ENCODE measurements around the gene PXK. TPM values are rescaled to one million over a fixed set of nuclear protein-coding genes. Genes with fewer than 3 reads are reported as not detected.
"Not testable (repeated sequence)": the region's sequence is repeated elsewhere in the genome, so short reads cannot be mapped to it uniquely, and the experiment has no call there.

The PXK gene
- polyA plus RNA-seq (2013, experiment 1 of 4) = 10.8 TPM
- polyA plus RNA-seq (2013, experiment 2 of 4) = 11.7 TPM
- polyA plus RNA-seq (2013, experiment 3 of 4) = 9.2 TPM
- polyA plus RNA-seq (2013, experiment 4 of 4) = 11.1 TPM

- H3K27ac ChIP-seq (ENCODE audit: insufficient read depth, low read depth, low read length, poor library complexity, severe bottlenecking) = no peak within 1 kb of the TSS
- WGBS, 2 experiments = 2% methylated on average over 79 of the region's 79 CpGs
- peaks cover 22% of the 10 kb centered on the region for H3K27me3 ChIP-seq (ENCODE audit: control insufficient read depth, insufficient read depth, low read length, poor library complexity, severe bottlenecking)
These were observed at the start of gene PXK for GRCh38 chr3:58332575-58333188. Gene PXK, plus strand, starts transcription at chr3:58332892. Its CDS starts 97 bp downstream, at chr3:58332989.

GRCh38 chr3:58285334-58285733 lies 47.4 kb upstream of the PXK start:
- no peak overlapping the region for H3K27ac ChIP-seq (ENCODE audit: insufficient read depth, low read depth, low read length, poor library complexity, severe bottlenecking)
- H3K9me3 ChIP-seq (ENCODE audit: control insufficient read depth, low read length) = no peaks in the 10 kb centered on the region
- no peaks in the 10 kb centered on the region for H3K36me3 ChIP-seq (ENCODE audit: control insufficient read depth, insufficient read depth, low read length)
- no peaks in the 10 kb centered on the region for H3K27me3 ChIP-seq (ENCODE audit: control insufficient read depth, insufficient read depth, low read length, poor library complexity, severe bottlenecking)
- H3K4me1 ChIP-seq (ENCODE audit: control insufficient read depth, insufficient read depth, low read length) = no peaks in the 10 kb centered on the region
- H3K4me3 ChIP-seq (ENCODE audit: insufficient read depth, low read depth, low read length) = no peak overlapping the region
- 95 to 96% methylated on average over 7 of the region's 7 CpGs for WGBS, 2 experiments

More at GRCh38 chr3:58332575-58333188, at the start of gene PXK:
- Histone ChIP-seq H3K4me1 (ENCODE audit: control insufficient read depth, insufficient read depth, low read length) (peaks cover 6% of the 10 kb centered on the region), H3K36me3 (ENCODE audit: control insufficient read depth, insufficient read depth, low read length) (no peaks in the 10 kb centered on the region), H3K9me3 (ENCODE audit: control insufficient read depth, low read length) (no peaks in the 10 kb centered on the region), H3K4me3 (ENCODE audit: insufficient read depth, low read depth, low read length) (peak within 1 kb of the TSS; percentile 51)

GRCh38 chr3:58287354-58287753 lies 45.3 kb upstream of the PXK start:
- no peaks in the 10 kb centered on the region for H3K9me3 ChIP-seq (ENCODE audit: control insufficient read depth, low read length)
- H3K4me3 ChIP-seq (ENCODE audit: insufficient read depth, low read depth, low read length) = no peak overlapping the region
- no peaks in the 10 kb centered on the region for H3K27me3 ChIP-seq (ENCODE audit: control insufficient read depth, insufficient read depth, low read length, poor library complexity, severe bottlenecking)
- H3K27ac ChIP-seq (ENCODE audit: insufficient read depth, low read depth, low read length, poor library complexity, severe bottlenecking) = no peak overlapping the region
- H3K4me1 ChIP-seq (ENCODE audit: control insufficient read depth, insufficient read depth, low read length) = no peaks in the 10 kb centered on the region
- 94 to 95% methylated on average over 6 of the region's 6 CpGs for WGBS, 2 experiments
- H3K36me3 ChIP-seq (ENCODE audit: control insufficient read depth, insufficient read depth, low read length) = no peaks in the 10 kb centered on the region

- no peaks in the 10 kb centered on the region for H3K27me3 ChIP-seq (ENCODE audit: control insufficient read depth, insufficient read depth, low read length, poor library complexity, severe bottlenecking)
- no peaks in the 10 kb centered on the region for H3K4me1 ChIP-seq (ENCODE audit: control insufficient read depth, insufficient read depth, low read length)
- 88 to 93% methylated on average over 4 of the region's 4 CpGs for WGBS, 2 experiments
- H3K27ac ChIP-seq (ENCODE audit: insufficient read depth, low read depth, low read length, poor library complexity, severe bottlenecking) = no peak overlapping the region
- no peak overlapping the region for H3K4me3 ChIP-seq (ENCODE audit: insufficient read depth, low read depth, low read length)
- no peaks in the 10 kb centered on the region for H3K36me3 ChIP-seq (ENCODE audit: control insufficient read depth, insufficient read depth, low read length)
- no peaks in the 10 kb centered on the region for H3K9me3 ChIP-seq (ENCODE audit: control insufficient read depth, low read length)
These were observed 44.5 kb upstream of the PXK start for GRCh38 chr3:58288011-58288728.

- H3K4me3 ChIP-seq (ENCODE audit: insufficient read depth, low read depth, low read length); H3K36me3 ChIP-seq (ENCODE audit: control insufficient read depth, insufficient read depth, low read length); H3K27ac ChIP-seq (ENCODE audit: insufficient read depth, low read depth, low read length, poor library complexity, severe bottlenecking); H3K4me1 ChIP-seq (ENCODE audit: control insufficient read depth, insufficient read depth, low read length); H3K9me3 ChIP-seq (ENCODE audit: control insufficient read depth, low read length); H3K27me3 ChIP-seq (ENCODE audit: control insufficient read depth, insufficient read depth, low read length, poor library complexity, severe bottlenecking): not testable (repeated sequence)
- WGBS, 2 experiments = 89 to 92% methylated on average over 1 of the region's 4 CpGs
These were observed 43.6 kb upstream of the PXK start for GRCh38 chr3:58288964-58289613.

GRCh38 chr3:58290446-58290845 lies 42.2 kb upstream of the PXK start:
- H3K4me3 ChIP-seq (ENCODE audit: insufficient read depth, low read depth, low read length); H3K36me3 ChIP-seq (ENCODE audit: control insufficient read depth, insufficient read depth, low read length); H3K27ac ChIP-seq (ENCODE audit: insufficient read depth, low read depth, low read length, poor library complexity, severe bottlenecking); H3K27me3 ChIP-seq (ENCODE audit: control insufficient read depth, insufficient read depth, low read length, poor library complexity, severe bottlenecking); H3K4me1 ChIP-seq (ENCODE audit: control insufficient read depth, insufficient read depth, low read length); H3K9me3 ChIP-seq (ENCODE audit: control insufficient read depth, low read length): not testable (repeated sequence)
- WGBS, 2 experiments = 94 to 95% methylated on average over 20 of the region's 33 CpGs

GRCh38 chr3:58291671-58292338 lies 40.9 kb upstream of the PXK start:
- no peak overlapping the region for H3K27ac ChIP-seq (ENCODE audit: insufficient read depth, low read depth, low read length, poor library complexity, severe bottlenecking)
- no peaks in the 10 kb centered on the region for H3K9me3 ChIP-seq (ENCODE audit: control insufficient read depth, low read length)
- no peaks in the 10 kb centered on the region for H3K4me1 ChIP-seq (ENCODE audit: control insufficient read depth, insufficient read depth, low read length)
- 81% methylated on average over 9 of the region's 9 CpGs for WGBS, 2 experiments
- no peak overlapping the region for H3K4me3 ChIP-seq (ENCODE audit: insufficient read depth, low read depth, low read length)
- no peaks in the 10 kb centered on the region for H3K36me3 ChIP-seq (ENCODE audit: control insufficient read depth, insufficient read depth, low read length)
- H3K27me3 ChIP-seq (ENCODE audit: control insufficient read depth, insufficient read depth, low read length, poor library complexity, severe bottlenecking) = no peaks in the 10 kb centered on the region

- no peak overlapping the region for H3K27ac ChIP-seq (ENCODE audit: insufficient read depth, low read depth, low read length, poor library complexity, severe bottlenecking)
- WGBS, 2 experiments = 86% methylated on average over 10 of the region's 10 CpGs
- H3K36me3 ChIP-seq (ENCODE audit: control insufficient read depth, insufficient read depth, low read length) = no peaks in the 10 kb centered on the region
- no peaks in the 10 kb centered on the region for H3K4me1 ChIP-seq (ENCODE audit: control insufficient read depth, insufficient read depth, low read length)
- no peaks in the 10 kb centered on the region for H3K9me3 ChIP-seq (ENCODE audit: control insufficient read depth, low read length)
- no peak overlapping the region for H3K4me3 ChIP-seq (ENCODE audit: insufficient read depth, low read depth, low read length)
- no peaks in the 10 kb centered on the region for H3K27me3 ChIP-seq (ENCODE audit: control insufficient read depth, insufficient read depth, low read length, poor library complexity, severe bottlenecking)
These were observed 39.8 kb upstream of the PXK start for GRCh38 chr3:58292866-58293265.

GRCh38 chr3:58293516-58293915 lies 39.2 kb upstream of the PXK start:
- H3K4me3 ChIP-seq (ENCODE audit: insufficient read depth, low read depth, low read length) = no peak overlapping the region
- no peak overlapping the region for H3K27ac ChIP-seq (ENCODE audit: insufficient read depth, low read depth, low read length, poor library complexity, severe bottlenecking)
- H3K9me3 ChIP-seq (ENCODE audit: control insufficient read depth, low read length) = no peaks in the 10 kb centered on the region
- H3K27me3 ChIP-seq (ENCODE audit: control insufficient read depth, insufficient read depth, low read length, poor library complexity, severe bottlenecking) = no peaks in the 10 kb centered on the region
- H3K4me1 ChIP-seq (ENCODE audit: control insufficient read depth, insufficient read depth, low read length) = no peaks in the 10 kb centered on the region
- 86 to 89% methylated on average over 9 of the region's 9 CpGs for WGBS, 2 experiments
- H3K36me3 ChIP-seq (ENCODE audit: control insufficient read depth, insufficient read depth, low read length) = no peaks in the 10 kb centered on the region

- no peaks in the 10 kb centered on the region for H3K9me3 ChIP-seq (ENCODE audit: control insufficient read depth, low read length)
- H3K27me3 ChIP-seq (ENCODE audit: control insufficient read depth, insufficient read depth, low read length, poor library complexity, severe bottlenecking) = peaks cover 1% of the 10 kb centered on the region
- H3K27ac ChIP-seq (ENCODE audit: insufficient read depth, low read depth, low read length, poor library complexity, severe bottlenecking) = no peak overlapping the region
- 47 to 57% methylated on average over 5 of the region's 5 CpGs for WGBS, 2 experiments
- H3K4me3 ChIP-seq (ENCODE audit: insufficient read depth, low read depth, low read length) = no peak overlapping the region
- peaks cover 9% of the 10 kb centered on the region for H3K4me1 ChIP-seq (ENCODE audit: control insufficient read depth, insufficient read depth, low read length)
- no peaks in the 10 kb centered on the region for H3K36me3 ChIP-seq (ENCODE audit: control insufficient read depth, insufficient read depth, low read length)
These were observed 36.4 kb upstream of the PXK start for GRCh38 chr3:58296269-58296668.

Data from ectodermal cell (in vitro differentiated cells).